Activated CD8-positive, alpha-beta T cell treated with anti-CD3 and anti-CD28 coated beads for 36 hours (primary cell): Measurements from ENCODE around the gene HBG1. TPM values are rescaled to one million over a fixed set of nuclear protein-coding genes. Genes with fewer than 3 reads are reported as not detected.

Source experiments
- ATAC-seq: fragments of 200-7000 bp; cut with Tn5 transposase; one replicate; pipeline ENCODE4 v1.10.0; 2021; ENCODE audit warnings: mild to moderate bottlenecking, moderate library complexity
- CTCF ChIA-PET: fragments of 350-600 bp; sonication (Branson Sonifier 250); formaldehyde crosslinking; loops from one replicate; lab custom pipeline; 2021; ENCODE audit warnings: antibody characterized with exemption; lab: Charles Lee
- POLR2A ChIA-PET: fragments of 350-600 bp; sonication (Branson Sonifier 250); formaldehyde crosslinking; loops from one replicate; lab custom pipeline; 2021; ENCODE audit warnings: antibody characterized with exemption; lab: Charles Lee
- DNase-seq: peaks from one replicate; pipeline ENCODE4 v3.0.0-alpha.2; 2020
- H3K27ac Mint-ChIP-seq: one replicate; pipeline ENCODE4 v1.8.0; 2021; ENCODE audit warnings: mild to moderate bottlenecking, mixed read lengths
- H3K27me3 Mint-ChIP-seq: one replicate; pipeline ENCODE4 v1.8.0; 2021; ENCODE audit warnings: mixed read lengths
- H3K36me3 Mint-ChIP-seq: one replicate; pipeline ENCODE4 v1.8.0; 2021; ENCODE audit warnings: low read depth, mixed read lengths
- H3K4me1 Mint-ChIP-seq: one replicate; pipeline ENCODE4 v1.8.0; 2021; ENCODE audit warnings: low read depth, mixed read lengths
- H3K4me3 Mint-ChIP-seq: one replicate; pipeline ENCODE4 v1.8.0; 2021; ENCODE audit warnings: mild to moderate bottlenecking, moderate library complexity, mixed read lengths
- H3K9me3 Mint-ChIP-seq: one replicate; pipeline ENCODE4 v1.8.0; 2021; ENCODE audit warnings: mixed read lengths
- CTCF ChIP-seq: fragments of 200-600 bp; IDR thresholded peaks from one replicate; pipeline ENCODE4 v1.8.0; 2022; ENCODE audit warnings: antibody characterized with exemption, mild to moderate bottlenecking
- intact Hi-C: fragments of 100-400 bp; cut with micrococcal nuclease; formaldehyde crosslinking; loops from one replicate; pipeline ENCODE4 v1.10.0; 2022
- total RNA-seq, 2 experiments: library from RNA; stranded (reverse); gene quantifications; one replicate each; pipeline ENCODE4 v1.2.3, GENCODE V29; 2021

HBG1 gene
- total RNA-seq, 2 experiments from 2014 or later = not detected

DNA sequence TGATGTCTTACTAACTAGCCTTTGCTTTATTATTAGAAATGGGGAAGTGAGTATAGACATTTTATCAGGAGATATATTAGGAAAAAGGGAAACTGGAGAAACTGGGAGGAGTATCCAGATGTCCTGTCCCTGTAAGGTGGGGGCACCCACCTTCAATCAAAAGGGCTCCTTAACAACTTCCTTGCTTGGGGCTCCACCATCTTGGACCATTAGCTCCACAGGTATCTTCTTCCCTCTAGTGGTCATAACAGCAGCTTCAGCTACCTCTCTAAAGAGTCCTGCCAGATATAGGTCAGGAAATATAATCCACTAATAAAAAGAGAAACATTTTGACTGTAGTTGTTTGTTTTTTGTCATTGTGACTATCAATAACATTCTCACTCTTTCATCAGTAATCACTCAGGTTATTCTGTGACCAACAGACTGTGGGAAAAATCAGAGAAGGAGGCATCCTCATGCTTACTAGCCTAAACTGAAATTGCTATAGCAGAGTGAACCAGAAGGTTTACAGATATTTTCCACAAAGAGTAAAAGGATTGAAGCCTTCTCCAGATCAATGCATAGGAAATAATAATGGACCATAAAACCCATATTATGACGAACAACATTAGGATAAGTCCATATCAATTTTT is 41.7 kb upstream of the HBG1 start:
- Mint-ChIP-seq H3K4me3 (no peak overlapping the region), H3K27ac (no peak overlapping the region)
- CTCF ChIA-PET = interaction anchor here (1.2 to 2.8 kb wide), 3 partner anchors 11 to 655 kb away, joined by 3 to 9 read pairs (median 3); partner anchors contain the start of gene OR51D1

GRCh38 chr11:5290106-5290505 is 40.4 kb upstream of the HBG1 start:
- H3K27ac Mint-ChIP-seq = no peak overlapping the region
- H3K4me1 Mint-ChIP-seq = no peaks in the 10 kb centered on the region
- no peaks in the 10 kb centered on the region for H3K9me3 Mint-ChIP-seq
- ATAC-seq = no peak
- ChIA-PET POLR2A (no interaction called here), CTCF (interaction anchor here (1.2 to 2.8 kb wide), 2 partner anchors 88 to 654 kb away, joined by 3 to 9 read pairs; partner anchors contain the start of gene OR51D1)
- no peaks in the 10 kb centered on the region for H3K36me3 Mint-ChIP-seq
- no peak overlapping the region for H3K4me3 Mint-ChIP-seq
- intact Hi-C loops = no loop called here
- no peak for TF ChIP-seq CTCF
- DNase-seq = no peak
- H3K27me3 Mint-ChIP-seq = peaks cover 2% of the 10 kb centered on the region

More for the DNA sequence above, 41.7 kb upstream of the HBG1 start:
- DNase-seq (no peak), ATAC-seq (peak; percentile 42)
- intact Hi-C loops = no loop called here
- TF ChIP-seq CTCF = peak; percentile 45
- Mint-ChIP-seq H3K27me3 (peaks cover 1% of the 10 kb centered on the region), H3K4me1 (no peaks in the 10 kb centered on the region), H3K36me3 (no peaks in the 10 kb centered on the region), H3K9me3 (no peaks in the 10 kb centered on the region)
- POLR2A ChIA-PET = no interaction called here

DNA sequence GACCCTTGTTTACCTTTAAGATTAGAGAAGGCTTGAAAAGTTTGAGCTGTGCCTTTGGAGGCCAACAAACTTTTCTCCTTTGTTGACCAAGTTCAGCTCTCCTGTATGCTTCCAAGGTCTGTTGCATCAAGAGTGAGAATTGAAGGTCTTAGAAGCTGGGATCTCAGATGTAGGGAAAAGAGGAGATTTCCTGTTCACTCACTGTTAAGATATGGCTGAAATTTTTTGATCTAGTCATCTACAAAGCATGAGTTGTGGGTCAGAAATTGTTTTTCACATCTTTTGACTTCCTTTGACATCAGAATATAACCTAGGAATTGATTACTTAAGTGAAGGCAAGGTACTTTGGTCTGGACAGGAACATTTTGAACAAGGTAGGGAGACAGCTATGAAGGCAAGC is 40.0 kb upstream of the HBG1 start:
- Mint-ChIP-seq H3K4me3 (no peak overlapping the region), H3K27me3 (peaks cover 2% of the 10 kb centered on the region), H3K4me1 (no peaks in the 10 kb centered on the region), H3K36me3 (no peaks in the 10 kb centered on the region), H3K9me3 (no peaks in the 10 kb centered on the region), H3K27ac (no peak overlapping the region)
- TF ChIP-seq CTCF = no peak
- intact Hi-C loops = loop anchor here (10.0 kb wide), 1 partner anchor 165 kb away; no protein-coding TSS in a partner anchor
- ATAC-seq = no peak
- ChIA-PET CTCF (interaction anchor here (1.5 to 2.8 kb wide), 2 partner anchors 53 to 653 kb away, joined by 3 to 9 read pairs; partner anchors contain the start of genes OR51B5 and OR51D1), POLR2A (no interaction called here)
- DNase-seq = no peak

GRCh38 chr11:5288906-5289550 is 39.4 kb upstream of the HBG1 start:
- ChIA-PET CTCF (interaction anchor here (1.5 to 2.8 kb wide), 2 partner anchors 54 to 653 kb away, joined by 3 to 9 read pairs; partner anchors contain the start of genes OR51B5 and OR51D1), POLR2A (no interaction called here)
- no peak for TF ChIP-seq CTCF
- Mint-ChIP-seq H3K4me3 (no peak overlapping the region), H3K36me3 (no peaks in the 10 kb centered on the region), H3K27me3 (peaks cover 2% of the 10 kb centered on the region), H3K27ac (no peak overlapping the region), H3K4me1 (no peaks in the 10 kb centered on the region), H3K9me3 (no peaks in the 10 kb centered on the region)
- no peak for ATAC-seq
- intact Hi-C loops = loop anchor here (10.0 kb wide), 1 partner anchor 164 kb away; no protein-coding TSS in a partner anchor
- DNase-seq = no peak
